HG03469 (cell line): ENCODE data around the gene RPTOR.

Experiments used
- ATAC-seq: cut with Tn5 transposase; IDR thresholded peaks from one replicate; pipeline ENCODE4 v1.9.1; 2021; ENCODE audit warnings: mild to moderate bottlenecking, moderate library complexity, moderate number of reproducible peaks; ENCODE audit not compliant: unreplicated experiment

The RPTOR gene

DNA sequence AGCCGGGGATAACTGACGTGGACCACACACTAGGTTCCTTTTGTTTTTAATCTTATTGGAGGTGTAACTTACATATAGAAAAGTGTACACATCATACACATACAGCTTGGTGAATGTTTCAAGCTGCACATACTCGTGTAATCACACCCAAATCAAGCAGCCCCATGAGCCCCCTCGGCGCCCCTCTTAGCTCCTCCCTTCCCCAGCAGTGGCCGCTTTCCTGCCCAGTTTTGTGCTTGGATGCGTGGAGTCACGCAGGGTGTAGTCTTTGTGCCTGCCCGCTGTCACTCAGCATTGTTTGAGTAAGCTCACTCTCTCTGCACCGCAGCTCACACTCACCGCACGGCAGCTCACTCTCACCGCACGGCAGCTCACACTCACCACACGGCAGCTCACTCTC lies 295.3 kb downstream of the RPTOR start:
- no peak for ATAC-seq

DNA sequence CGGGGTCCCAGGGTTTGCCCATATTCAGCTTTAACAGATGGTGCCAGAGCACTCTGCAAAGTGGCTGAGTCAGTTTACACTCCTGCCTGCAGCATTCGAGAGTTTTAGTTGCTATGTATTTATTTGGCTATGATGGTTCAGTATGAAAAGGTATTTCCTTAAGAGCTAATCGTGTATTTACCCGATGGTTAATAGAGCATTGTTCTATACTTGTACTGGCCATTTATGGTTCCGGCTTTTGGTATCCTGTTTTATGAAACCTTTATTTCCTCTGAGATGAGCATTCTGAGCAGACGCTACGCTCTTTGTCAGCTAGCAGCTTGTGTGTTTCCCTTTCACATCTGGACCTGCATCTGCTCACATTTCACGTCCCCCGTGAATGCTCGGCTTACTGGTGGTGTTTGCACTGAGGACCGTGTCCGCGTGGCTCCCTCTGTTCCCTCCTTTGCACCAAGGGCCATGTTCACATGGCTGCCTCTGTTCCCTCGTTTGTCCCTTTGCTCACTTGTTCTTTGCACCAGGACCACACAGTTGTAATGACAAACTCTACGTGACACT lies 297.9 kb downstream of the RPTOR start:
- ATAC-seq: no peak

DNA sequence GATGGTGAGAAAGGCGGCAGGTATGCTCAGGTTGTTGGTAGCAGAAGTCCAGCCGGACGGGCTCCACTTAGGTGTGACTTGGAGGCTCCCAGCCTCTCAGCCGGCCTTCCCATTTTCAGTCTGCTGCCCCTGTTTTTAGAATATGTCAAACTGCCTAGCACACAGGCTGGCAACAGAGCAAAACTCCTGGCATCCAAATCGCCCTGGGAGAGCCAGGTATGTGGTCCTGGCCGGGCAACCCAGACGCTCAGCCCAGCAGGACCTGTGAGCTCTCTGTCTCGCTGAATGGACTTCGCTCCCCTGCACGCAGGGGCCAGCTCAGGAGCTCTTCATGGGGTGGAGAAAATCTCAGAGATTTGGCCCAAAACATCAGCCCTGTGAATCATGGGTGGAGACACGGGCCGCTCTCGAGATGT lies 299.1 kb downstream of the RPTOR start:
- no peak for ATAC-seq

DNA sequence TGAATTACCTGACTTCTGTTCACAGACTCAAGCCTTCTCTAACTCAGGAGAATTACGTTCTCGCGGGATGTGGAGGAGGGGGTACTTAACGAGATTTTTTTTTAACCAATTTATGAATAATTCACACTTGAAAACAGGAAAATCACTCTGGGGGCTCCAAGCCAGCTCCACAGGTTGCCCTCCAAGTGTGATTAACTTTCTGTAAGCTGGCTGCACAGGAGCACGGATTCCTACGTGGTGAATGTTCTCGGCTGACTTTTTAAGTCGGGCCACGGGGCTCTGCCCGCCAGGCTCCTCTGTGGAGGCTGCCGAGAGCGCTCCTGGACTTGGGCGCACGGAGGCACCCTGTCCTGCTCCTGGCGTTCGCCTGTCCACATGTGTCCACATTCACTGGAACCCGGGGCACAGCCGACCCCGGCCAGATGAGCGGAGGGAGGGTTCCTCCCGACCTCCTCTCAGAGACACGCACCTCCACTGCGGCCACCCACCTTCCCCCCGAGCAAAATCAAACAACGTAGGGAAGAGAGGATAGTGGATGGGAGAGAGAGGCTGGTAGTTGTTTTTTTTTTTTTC lies 299.9 kb downstream of the RPTOR start:
- ATAC-seq: no peak

DNA sequence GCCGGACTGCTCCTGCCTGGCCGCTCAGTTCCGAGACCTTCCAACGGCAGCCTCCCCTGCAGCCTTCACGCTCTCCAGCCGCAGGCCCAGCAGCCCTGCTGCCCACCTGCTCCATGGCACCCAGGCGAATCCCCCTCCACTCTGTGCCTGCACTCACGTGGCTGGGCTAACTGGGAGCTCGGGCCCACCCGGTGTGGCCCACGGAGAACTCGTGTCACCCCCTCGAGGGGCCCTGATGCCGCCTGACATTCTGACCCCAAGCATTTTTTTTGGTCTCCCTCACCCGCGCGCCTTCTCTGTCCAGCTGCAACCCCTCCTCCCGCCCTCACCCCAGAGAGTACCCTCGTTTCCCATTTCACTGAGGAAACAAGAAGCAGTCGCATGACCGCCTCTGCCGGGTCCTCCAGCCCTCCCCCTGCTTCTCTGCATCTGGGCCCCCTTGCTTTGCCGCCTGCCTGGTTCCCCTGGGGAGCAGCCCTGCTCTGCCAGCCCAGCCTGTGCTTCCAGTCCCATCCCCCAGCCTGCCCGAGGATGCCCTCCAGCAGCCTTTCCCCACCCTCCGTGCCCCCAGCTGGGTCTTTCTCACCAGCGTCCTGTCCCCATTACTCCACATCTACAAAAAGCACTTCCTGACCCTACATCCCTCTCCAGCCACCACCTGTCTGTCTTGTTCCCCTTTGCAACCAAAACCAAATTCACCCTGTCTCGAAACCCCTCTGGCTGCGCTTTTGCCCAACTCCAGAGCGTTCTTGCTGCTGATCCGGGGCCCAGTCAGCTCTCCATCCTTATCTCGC lies 300.6 kb downstream of the RPTOR start:
- ATAC-seq: no peak

DNA sequence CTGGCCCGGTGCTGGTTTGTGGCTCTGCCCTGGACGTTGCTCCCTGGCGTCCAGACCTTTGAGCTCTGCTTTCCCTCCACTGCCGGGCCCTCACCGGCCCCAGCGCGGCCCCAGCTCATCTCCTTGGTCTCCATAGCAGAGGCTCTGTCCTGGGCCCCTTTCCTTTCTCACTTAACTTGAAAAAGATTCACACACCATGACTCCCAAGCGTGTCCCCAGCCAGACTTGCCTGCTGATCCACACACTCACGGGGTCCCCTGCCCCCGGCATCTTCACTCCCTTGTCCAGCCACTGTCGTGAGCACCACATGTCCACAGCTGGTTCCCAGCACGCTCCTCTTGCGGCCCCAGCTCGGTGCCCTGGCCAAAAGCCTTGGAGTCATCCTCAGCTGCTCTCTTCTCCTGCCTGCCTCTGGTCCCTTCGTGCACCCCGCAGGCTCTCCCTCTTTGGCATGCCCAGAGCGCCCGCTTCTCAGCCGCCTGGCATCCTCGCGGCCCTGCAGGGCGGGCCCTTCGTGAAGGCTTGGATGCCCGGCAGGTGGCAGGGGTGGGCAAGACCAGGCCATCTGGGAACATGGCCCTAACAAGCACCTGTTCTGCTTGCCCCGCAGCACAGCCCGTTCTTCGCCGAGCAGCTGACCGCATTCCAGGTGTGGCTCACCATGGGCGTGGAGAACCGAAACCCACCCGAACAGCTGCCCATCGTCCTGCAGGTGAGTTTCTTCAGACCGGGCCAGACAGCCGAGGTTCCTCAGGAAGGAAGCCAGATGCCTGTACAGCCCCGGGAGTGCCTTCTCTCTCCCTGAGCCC lies 301.4 kb downstream of the RPTOR start:
- no peak for ATAC-seq

DNA sequence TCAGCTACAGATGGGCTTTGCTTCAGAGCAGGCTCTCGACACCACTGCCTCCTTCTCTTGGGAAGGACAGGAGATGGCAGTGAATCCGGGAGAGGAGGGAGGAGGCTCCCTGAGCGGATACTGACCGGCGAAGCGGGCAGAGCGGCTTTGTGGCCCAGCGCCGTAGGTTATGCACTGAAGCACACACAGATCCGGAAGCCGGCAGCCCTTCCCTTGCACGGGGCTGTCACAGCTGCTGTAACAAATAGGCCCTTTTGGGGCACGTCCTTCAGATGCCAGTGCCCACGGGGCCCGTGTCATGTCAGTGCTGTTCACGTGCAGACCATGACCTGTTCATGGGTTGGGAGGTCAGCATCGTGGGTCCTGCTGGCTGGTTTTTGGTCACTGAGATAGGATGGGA lies 302.3 kb downstream of the RPTOR start:
- ATAC-seq: no peak

DNA sequence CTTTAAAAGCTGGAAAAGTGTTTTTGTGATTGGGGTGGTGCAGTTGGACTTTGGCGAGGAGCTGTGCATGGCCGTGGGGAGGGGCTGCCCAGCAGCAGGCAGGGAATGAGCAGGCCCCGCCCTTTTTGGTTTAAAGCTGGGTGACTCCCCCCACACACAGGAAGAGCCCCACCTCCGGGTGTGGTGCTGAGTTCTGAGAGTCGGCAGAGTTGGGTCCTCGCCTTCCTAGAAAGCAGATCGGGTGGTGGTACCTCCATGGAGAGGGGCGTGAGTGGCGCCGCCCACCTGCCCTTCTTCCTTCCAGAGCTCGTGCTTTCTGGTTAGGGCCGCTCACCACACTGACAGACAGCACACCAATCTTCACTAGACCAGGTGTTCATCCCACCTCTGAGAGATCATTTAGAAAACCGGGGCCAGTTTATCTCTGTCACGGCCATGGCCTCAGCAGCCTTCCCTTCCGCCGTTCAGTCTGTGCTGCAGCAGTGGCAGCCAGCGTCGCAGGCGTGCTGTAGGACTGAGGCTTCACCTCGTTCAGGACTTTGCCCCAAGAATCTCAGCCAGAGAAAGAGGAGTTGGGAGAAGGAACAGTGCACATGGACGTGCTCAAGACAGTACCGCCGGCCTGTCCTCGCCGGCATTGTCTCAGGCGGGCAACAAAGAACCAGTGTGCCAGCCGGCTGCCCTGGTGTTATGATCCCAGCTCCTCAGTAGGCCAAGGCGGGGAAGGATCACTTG lies 303.0 kb downstream of the RPTOR start:
- no peak for ATAC-seq

DNA sequence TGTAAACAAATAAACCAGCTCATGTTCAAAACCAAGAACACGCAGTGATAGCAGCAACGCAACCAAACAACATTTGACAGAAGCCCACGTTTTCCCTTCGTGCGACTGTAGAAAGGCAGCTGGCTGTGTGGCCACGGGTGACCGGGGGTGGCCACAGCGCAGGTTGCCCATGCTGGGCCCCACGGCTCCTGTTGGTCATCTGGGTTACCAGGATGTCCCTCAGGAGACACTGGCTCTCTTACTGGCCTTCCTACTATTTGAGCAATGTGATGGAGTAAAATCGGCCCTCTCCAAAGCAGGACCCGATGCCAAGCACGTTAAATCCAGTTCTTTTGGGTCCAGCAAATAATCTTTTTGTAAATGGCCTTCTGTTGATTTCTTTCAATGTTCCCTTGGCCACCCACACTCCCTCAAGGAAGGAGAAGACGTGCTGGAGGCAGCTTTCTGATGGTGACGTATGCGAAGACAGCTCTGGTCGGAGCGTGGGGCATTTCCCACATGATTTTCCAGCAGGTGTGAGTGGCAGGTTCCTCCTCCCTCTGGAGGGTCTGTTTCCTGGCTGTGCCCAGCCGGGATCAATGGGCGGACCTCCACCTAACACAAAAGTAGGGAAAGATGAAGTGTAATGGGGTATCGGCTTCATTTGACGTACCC lies 303.9 kb downstream of the RPTOR start:
- no peak for ATAC-seq

DNA sequence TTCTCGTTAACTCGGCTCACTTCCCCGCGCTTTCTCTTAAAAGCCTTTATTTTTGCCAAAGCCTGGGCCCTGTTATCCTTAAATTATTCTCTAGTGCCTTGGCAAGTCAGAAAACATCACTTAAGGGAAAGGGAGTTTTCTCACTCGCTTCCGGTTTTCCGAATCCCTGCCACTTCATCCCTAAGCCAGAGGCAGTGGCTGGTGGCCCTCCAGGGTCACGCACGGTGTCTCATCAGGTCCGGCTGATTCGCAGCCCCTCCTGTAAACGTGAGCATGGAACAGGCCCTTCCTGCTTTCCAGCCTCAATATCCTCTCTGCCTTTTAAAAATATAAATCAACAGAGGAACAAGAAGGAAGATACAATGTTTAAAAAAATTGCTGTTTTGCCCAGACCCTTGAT lies 304.5 kb downstream of the RPTOR start:
- no peak for ATAC-seq

DNA sequence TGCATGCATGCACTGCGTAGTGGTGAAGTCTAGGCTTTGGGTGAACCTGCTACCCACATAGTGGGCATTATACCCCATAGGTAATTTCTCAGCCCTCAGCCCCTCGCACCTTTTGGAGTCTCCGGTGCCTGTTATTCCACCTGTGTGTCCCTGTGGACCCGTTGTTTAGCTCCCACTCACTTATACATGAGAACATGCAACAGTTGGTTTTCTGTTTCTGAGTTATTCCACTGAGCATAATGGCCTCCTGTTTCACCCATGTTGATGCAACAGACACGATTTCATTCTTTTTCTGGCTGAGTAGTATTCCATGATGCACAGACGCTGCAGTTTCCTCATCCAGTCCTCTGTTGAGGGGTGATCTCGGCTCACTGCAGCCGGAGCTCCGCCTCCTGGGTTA lies 305.5 kb downstream of the RPTOR start:
- ATAC-seq: no peak

DNA sequence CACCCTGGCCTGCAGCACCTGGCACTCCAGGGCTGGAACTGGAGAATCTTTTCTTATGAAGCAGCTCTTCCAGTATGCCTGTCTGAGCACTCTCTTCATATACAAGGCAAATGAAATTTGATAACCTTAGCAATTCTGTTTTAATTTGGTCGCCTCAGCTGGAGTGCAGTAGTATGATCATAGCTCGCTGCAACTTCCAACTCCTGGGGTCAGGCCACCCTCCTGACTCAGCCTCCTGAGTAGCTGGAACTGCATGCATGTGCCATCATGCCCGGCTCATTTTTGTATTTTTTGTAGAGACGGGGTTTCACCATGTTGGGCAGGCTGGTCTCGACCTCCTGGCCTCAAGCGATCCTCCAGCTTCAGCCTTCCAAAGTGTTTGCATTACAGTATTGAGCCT lies 306.2 kb downstream of the RPTOR start:
- ATAC-seq: no peak

DNA sequence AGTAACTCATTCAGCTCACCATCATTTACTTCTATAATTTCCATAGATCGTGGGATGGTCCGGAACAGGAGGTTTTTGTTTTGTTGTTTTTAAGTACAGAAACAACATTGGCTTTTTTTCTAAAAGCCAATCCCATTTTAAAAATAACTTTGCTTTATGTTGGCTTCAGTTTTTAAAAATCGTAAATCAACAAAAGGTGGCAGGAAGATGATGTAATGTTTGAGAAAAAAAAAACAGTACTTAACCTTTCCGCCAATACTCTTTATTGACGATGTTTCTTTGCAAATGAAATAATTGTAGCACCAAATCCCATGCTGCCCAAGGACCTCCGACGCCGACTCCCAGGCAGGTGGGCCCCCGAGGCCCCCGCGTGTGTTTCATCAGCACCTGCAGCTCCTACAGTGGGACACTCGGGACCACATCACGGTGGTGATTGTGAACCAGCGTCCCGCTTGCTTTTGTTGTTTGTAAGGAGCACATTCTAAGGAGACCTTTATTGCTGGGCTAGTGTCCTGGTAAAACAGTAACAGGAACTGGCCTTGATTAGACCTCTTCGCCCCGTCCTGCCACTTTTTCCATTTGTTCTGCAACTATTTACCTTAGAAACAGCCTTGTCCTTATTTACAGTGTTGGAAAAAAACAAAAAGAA lies 306.8 kb downstream of the RPTOR start:
- ATAC-seq: no peak

DNA sequence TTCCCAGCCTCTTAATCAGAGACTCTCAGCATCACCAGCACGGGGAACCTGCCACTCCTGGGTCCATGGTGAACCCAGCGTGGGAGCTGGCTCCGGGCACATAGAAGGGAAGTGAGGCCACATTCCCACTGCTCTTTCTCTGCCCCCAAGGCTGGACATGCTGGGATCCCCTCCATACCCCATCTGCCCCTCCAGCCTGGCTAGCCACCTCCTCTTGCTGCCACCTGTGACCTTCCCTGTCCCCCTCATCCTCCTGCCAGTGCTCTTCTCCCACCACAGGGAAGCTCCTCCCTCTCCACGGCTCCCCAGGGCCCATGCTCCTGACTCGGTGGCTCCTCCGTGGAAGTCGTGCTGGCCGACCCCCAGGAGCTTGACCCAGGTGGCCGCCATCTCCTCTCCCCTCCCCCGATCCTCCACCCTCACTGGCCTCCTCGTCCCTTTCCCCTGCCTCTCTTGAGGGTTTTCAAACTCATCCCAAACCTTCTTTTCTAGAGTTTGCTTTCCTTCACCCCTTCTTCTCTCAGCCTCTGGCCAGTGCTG lies 307.9 kb downstream of the RPTOR start:
- no peak for ATAC-seq

DNA sequence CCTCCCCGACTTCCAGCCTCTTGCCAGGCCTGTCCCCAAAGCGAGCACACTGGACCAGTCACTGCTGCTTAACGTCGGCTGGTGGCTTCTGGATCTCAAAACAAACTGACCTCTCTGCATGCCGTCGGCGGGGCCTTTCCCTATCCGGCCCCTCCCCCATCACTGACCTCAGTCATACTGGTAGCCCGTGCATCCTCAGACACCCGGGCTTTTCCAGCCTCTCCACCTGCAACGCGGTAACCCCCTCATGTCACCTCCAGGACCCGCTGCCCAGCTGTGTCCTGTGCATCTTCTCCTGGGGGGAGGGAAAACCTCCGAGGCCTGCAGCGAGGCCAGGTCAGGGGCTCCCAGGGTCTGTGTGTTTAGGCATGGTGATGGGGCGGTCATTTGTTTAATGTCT lies 308.4 kb downstream of the RPTOR start:
- ATAC-seq: no peak

DNA sequence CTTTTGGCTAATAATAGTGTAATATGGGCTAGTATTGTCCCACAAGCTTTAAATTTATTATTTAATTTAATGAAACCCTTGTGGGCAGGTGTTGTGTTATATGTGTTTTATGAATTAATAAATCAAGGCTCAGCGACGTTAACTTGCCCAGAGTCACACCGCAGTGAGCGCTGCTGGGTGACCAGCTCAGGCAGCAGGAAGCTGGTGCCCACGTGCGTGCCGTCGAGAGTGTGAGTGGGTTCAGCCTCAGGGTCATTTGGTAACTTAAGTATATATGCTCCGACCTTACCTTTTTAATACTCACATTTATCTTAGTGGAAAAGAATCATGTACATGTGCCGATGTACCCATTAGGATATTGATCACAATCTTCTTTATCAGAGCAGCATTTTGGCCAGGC lies 309.6 kb downstream of the RPTOR start:
- ATAC-seq: no peak

DNA sequence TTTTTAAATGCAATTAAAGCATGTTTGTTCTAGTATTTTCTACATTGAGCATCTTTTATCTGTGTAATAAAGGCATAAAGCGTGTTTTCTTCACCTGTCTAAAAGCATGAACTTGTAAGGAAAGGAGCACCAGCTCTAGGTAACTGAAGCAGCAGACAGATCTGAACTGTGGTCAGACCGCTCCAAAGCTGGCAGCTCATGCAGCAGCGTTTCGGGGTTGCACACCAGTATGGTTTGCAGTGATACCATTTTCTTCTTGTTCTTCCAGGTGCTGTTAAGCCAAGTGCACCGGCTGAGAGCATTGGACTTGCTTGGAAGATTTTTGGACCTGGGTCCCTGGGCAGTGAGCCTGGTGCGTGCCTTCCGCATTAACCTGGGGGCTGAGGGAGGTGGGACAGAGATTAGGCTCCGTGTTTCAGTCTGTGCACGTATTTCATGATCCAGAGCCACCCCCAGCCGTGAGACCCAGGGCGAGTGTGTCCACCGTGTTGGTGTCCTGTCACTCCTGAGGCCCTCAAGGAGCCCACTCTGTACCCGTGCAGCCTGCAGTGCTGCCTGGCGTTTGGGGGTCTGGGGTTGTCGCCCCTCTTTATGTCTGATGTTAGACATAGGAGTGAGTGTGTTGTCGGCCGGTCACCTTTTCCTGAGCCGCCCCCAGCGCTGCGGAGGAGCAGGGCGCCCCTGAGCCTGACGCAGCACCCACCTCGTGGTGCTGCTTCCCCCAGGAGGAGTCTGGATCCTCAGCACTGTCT lies 310.7 kb downstream of the RPTOR start:
- ATAC-seq: no peak

DNA sequence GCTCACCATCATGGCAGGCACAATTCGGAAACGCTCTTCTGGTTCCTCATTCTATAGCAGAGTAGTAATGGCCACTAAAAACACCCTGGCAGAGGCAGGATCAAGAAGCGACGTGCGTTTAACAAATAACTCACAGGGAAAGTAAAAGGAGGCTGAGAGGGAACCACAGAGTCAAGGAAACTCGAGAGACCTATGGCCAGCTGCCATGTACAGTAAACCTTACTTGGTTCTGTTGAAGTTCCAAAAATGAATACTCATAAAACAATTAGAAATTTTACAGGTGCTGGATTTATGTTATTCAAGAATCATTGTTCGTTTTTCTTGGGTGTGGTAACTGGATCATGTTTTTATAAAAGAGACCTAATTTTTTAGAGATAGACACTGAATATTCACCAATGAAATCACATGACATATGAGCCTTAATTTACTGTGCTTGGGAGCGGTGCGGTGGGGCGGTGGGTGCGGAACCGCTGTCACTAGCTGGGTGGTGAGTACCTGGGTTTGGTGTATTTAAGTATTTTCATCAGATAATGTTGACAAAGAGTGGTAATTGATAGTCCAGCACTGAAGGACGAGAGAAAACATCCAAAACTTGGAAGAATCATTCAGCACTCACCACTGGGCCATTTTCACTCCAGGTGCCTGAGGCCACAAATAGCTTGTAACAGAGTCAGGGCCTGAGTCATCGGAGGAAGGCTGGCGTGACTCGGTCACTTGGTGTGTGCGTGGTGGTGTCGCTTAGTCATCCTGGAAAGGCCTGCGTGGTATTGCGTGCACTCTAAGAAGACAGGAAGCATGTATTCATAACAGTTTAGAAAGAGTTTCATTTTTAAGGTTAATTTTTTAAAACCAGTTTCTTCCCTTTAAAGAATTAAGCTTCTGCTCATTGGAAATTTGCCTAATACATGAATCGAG lies 311.6 kb downstream of the RPTOR start:
- no peak for ATAC-seq
